Transverse colon (tissue), 4 donors: Measurements from ENCODE around the gene CDKN2D. TPM values are rescaled to one million over a fixed set of nuclear protein-coding genes. Genes with fewer than 3 reads are reported as not detected.
"Not testable (repeated sequence)": the region's sequence is repeated elsewhere in the genome, so short reads cannot be mapped to it uniquely, and the experiment has no call there.

Source experiments
- DNase-seq: peaks from one replicate; pipeline ENCODE4 v3.0.0-alpha.2; 2019
- H3K27ac ChIP-seq, 4 donors: fragments of 200-600 bp; sonication (generic); 2 replicates each; pipeline ENCODE4 v1.5.1; 2016 to 2018; ENCODE audit warnings: inconsistent platforms in 4 of 4
- H3K27me3 ChIP-seq: fragments of 200-600 bp; sonication (generic); 2 replicates; pipeline ENCODE4 v1.5.1; 2017; ENCODE audit warnings: inconsistent platforms
- H3K36me3 ChIP-seq, 4 donors: fragments of 200-600 bp; sonication (generic); 2 replicates each; pipeline ENCODE4 v1.5.1; 2017 to 2019; ENCODE audit warnings: inconsistent platforms in 4 of 4
- H3K4me1 ChIP-seq, 4 donors: fragments of 200-600 bp; sonication (generic); 2 replicates each; pipeline ENCODE4 v1.5.1; 2017 to 2020; ENCODE audit warnings: inconsistent platforms in 4 of 4
- H3K4me3 ChIP-seq, 4 donors: fragments of 200-600 bp; sonication (generic); 1 replicate in 1 of 4; 2 replicates in 3 of 4; pipeline versions ENCODE4 v1.5.1 to v1.6.1; 2017 to 2019; ENCODE audit warnings: inconsistent platforms in 4 of 4
- H3K9me3 ChIP-seq, 2 donors: fragments of 200-600 bp; sonication (generic); 2 replicates each; pipeline ENCODE4 v1.5.1; 2017 to 2019; ENCODE audit warnings: inconsistent platforms in 2 of 2
- EP300 ChIP-seq: sonication (generic); formaldehyde crosslinking; IDR thresholded peaks from one replicate; pipeline ENCODE4 v1.6.1; 2017; ENCODE audit warnings: antibody characterized with exemption, low read depth
- POLR2A ChIP-seq: fragments of 450-650 bp; IDR thresholded peaks from one replicate; pipeline ENCODE4 v1.6.1; 2016; ENCODE audit warnings: antibody characterized with exemption, mild to moderate bottlenecking, moderate library complexity
- POLR2AphosphoS5 ChIP-seq, 3 donors: sonication (generic); formaldehyde crosslinking; IDR thresholded peaks; one replicate each; pipeline ENCODE4 v1.6.1; 2016; ENCODE audit warnings: antibody characterized with exemption in 3 of 3
- WGBS, 2 donors: methylation state at CpG; one replicate each; pipeline ENCODE4 v1.1.5; 2018; ENCODE audit warnings: low coverage in 1 of 2; 5-methylcytosine and 5-hydroxymethylcytosine counted together
- in situ Hi-C, 4 donors: fragments of 200-750 bp; cut with MboI; loops; one replicate each; pipeline versions ENCODE4 v1.15.0 to v1.15.1; 2017; ENCODE audit warnings: low sequenced_read_pairs in 3 of 4, low pct_ligation_motif_present in 1 of 4, low pct_unique_long_range_greater_than_20kb in 1 of 4
- intact Hi-C: fragments of 100-400 bp; cut with DNase I; formaldehyde crosslinking; loops from one replicate; pipeline ENCODE4 v1.15.1; 2023; ENCODE audit warnings: low total_unique reads
- total RNA-seq, 4 donors: library from RNA; depleted of rRNA; stranded (reverse); fragments of >200 nt; gene quantifications; one replicate each; pipeline ENCODE4 v1.1.0, GENCODE V29; 2016
- TF ChIP-seq, protein P1 (sequence below), 5 experiments: fragments of 200-600 bp in 3 of 5; fragments of 450-650 bp in 2 of 5; sonication (generic) in 3 of 5; IDR thresholded peaks; 1 replicate in 2 of 5; 2 replicates in 3 of 5; pipeline ENCODE4 v1.5.1; 2016 to 2017; ENCODE audit warnings: antibody characterized with exemption in 5 of 5, inconsistent platforms in 3 of 5, mild to moderate bottlenecking in 2 of 5, moderate library complexity in 1 of 5

CDKN2D gene
- total RNA-seq, 4 donors from 2014 or later = 4.9 to 11.4 (median 7.1) TPM

GRCh38 chr19:10575011-10575716, 6.4 kb upstream of the CDKN2D start:
- no peaks in the 10 kb centered on the region for H3K9me3 ChIP-seq
- in situ Hi-C loops = no loop called here
- intact Hi-C loops = no loop called here
- peaks cover 0 to 8% (median 0%) of the 10 kb centered on the region in 4 donors for H3K4me1 ChIP-seq
- no peaks in the 10 kb centered on the region for H3K27me3 ChIP-seq
- no peak overlapping the region for H3K4me3 ChIP-seq
- 77 to 81% methylated on average over 2 to 6 of the region's 6 CpGs for WGBS, 2 donors
- no peak for TF ChIP-seq EP300
- no peak for TF ChIP-seq POLR2AphosphoS5 (IDR thresholded peaks at IDR 0.05)
- TF ChIP-seq, protein P1, sequence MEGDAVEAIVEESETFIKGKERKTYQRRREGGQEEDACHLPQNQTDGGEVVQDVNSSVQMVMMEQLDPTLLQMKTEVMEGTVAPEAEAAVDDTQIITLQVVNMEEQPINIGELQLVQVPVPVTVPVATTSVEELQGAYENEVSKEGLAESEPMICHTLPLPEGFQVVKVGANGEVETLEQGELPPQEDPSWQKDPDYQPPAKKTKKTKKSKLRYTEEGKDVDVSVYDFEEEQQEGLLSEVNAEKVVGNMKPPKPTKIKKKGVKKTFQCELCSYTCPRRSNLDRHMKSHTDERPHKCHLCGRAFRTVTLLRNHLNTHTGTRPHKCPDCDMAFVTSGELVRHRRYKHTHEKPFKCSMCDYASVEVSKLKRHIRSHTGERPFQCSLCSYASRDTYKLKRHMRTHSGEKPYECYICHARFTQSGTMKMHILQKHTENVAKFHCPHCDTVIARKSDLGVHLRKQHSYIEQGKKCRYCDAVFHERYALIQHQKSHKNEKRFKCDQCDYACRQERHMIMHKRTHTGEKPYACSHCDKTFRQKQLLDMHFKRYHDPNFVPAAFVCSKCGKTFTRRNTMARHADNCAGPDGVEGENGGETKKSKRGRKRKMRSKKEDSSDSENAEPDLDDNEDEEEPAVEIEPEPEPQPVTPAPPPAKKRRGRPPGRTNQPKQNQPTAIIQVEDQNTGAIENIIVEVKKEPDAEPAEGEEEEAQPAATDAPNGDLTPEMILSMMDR (IDR thresholded peaks at IDR 0.05) = no peak
- DNase-seq = no peak
- H3K36me3 ChIP-seq = peaks cover 0 to 8% (median 0%) of the 10 kb centered on the region in 4 donors
- H3K27ac ChIP-seq = no peak overlapping the region

GRCh38 chr19:10574462-10574861, 5.7 kb upstream of the CDKN2D start:
- intact Hi-C loops = no loop called here

GRCh38 chr19:10573793-10574192, 5.0 kb upstream of the CDKN2D start:
- H3K36me3 ChIP-seq, intact Hi-C loops, H3K4me3 ChIP-seq, DNase-seq, in situ Hi-C loops, H3K27me3 ChIP-seq, H3K27ac ChIP-seq, H3K9me3 ChIP-seq: not testable (repeated sequence)
- H3K4me1 ChIP-seq = peaks cover 6 to 19% (median 7%) of the 10 kb centered on the region in 4 donors
- 83 to 96% methylated on average over 5 to 6 of the region's 6 CpGs for WGBS, 2 donors

More at GRCh38 chr19:10574462-10574861, 5.7 kb upstream of the CDKN2D start:
- peaks cover 0 to 8% (median 0%) of the 10 kb centered on the region in 4 donors for H3K36me3 ChIP-seq
- no peaks in the 10 kb centered on the region for H3K27me3 ChIP-seq
- WGBS, 2 donors = 80 to 87% methylated on average over 6 to 8 of the region's 8 CpGs
- DNase-seq = no peak
- H3K4me1 ChIP-seq = peaks cover 3 to 15% (median 4%) of the 10 kb centered on the region in 4 donors
- H3K4me3 ChIP-seq = no peak overlapping the region
- TF ChIP-seq, protein P1 (IDR thresholded peaks at IDR 0.05) = no peak
- TF ChIP-seq POLR2A (no peak), POLR2AphosphoS5 (IDR thresholded peaks at IDR 0.05) (no peak), EP300 (no peak)
- in situ Hi-C loops = no loop called here
- H3K27ac ChIP-seq = no peak overlapping the region
- H3K9me3 ChIP-seq = no peaks in the 10 kb centered on the region

GRCh38 chr19:10568062-10568825, 535 bp downstream of the CDKN2D start:
- in situ Hi-C loops (no loop called here), intact Hi-C loops (loop anchor here (2.0 to 10.0 kb wide), 2 partner anchors 63 to 269 kb away; partner anchors contain the start of genes KEAP1 and TMED1)
- peak; percentile 63 for DNase-seq
- 0 to 2% methylated on average over 3 to 19 of the region's 58 CpGs for WGBS, 2 donors
- Histone ChIP-seq H3K27me3 (no peaks in the 10 kb centered on the region), H3K27ac (peak overlapping the region; percentile 88 to 96 (median 90)), H3K36me3 (no peaks in the 10 kb centered on the region), H3K4me3 (peak overlapping the region; percentile 52 to 73 (median 65)), H3K9me3 (no peaks in the 10 kb centered on the region), H3K4me1 (peaks cover 26 to 50% (median 35%) of the 10 kb centered on the region in 4 donors)
- TF ChIP-seq POLR2A (no peak), EP300 (no peak), POLR2AphosphoS5 (IDR thresholded peaks at IDR 0.05) (no peak)
- TF ChIP-seq, protein P1 (IDR thresholded peaks at IDR 0.05) = no peak
